Activated CD8-positive, alpha-beta memory T cell treated with anti-CD3 and anti-CD28 coated beads, Interleukin-2, amount 50 U/mL, for 24 hours (primary cell): ENCODE results near the gene GUF1.

Experiments used
- DNase-seq: peaks from one replicate; pipeline ENCODE4 v3.0.0-alpha.2; 2020; ENCODE audit errors: extremely low read depth

The GUF1 gene

GRCh38 chr4:44678094-44679041, at the start of gene GUF1:
GUF1 (plus strand) TSS chr4:44678420; CDS start chr4:44678623, 203 bp downstream.
- DNase-seq: peak; percentile 74

- no peak for DNase-seq
Observed at GRCh38 chr4:44629280-44629866, 48.8 kb upstream of the GUF1 start.

- DNase-seq: no peak
Observed at GRCh38 chr4:44632089-44632488, 46.1 kb upstream of the GUF1 start.

GRCh38 chr4:44632733-44633132, 45.5 kb upstream of the GUF1 start:
- no peak for DNase-seq

GRCh38 chr4:44638091-44638490, 40.1 kb upstream of the GUF1 start:
- DNase-seq: no peak

- DNase-seq: no peak
Observed at GRCh38 chr4:44646151-44646550, 32.1 kb upstream of the GUF1 start.

GRCh38 chr4:44651425-44651824, 26.8 kb upstream of the GUF1 start, which contains the start of gene YIPF7:
YIPF7 (minus strand) TSS chr4:44651625; CDS start chr4:44650100, 1,525 bp downstream.
- no peak for DNase-seq

- DNase-seq: no peak
Observed at GRCh38 chr4:44652002-44652401, 26.2 kb upstream of the GUF1 start.

GRCh38 chr4:44660396-44660795, 17.8 kb upstream of the GUF1 start:
- no peak for DNase-seq

GRCh38 chr4:44661940-44662622, 16.1 kb upstream of the GUF1 start:
- DNase-seq: no peak

GRCh38 chr4:44662623-44663005, 15.6 kb upstream of the GUF1 start:
- DNase-seq: no peak

- no peak for DNase-seq
Observed at GRCh38 chr4:44663539-44664263, 14.5 kb upstream of the GUF1 start.

- no peak for DNase-seq
Observed at GRCh38 chr4:44668526-44668925, 9.7 kb upstream of the GUF1 start.

- no peak for DNase-seq
Observed at GRCh38 chr4:44670506-44671199, 7.6 kb upstream of the GUF1 start.

GRCh38 chr4:44671636-44672035, 6.6 kb upstream of the GUF1 start:
- no peak for DNase-seq

- DNase-seq: no peak
Observed at GRCh38 chr4:44674471-44674870, 3.7 kb upstream of the GUF1 start.

GRCh38 chr4:44675366-44675765, 2.9 kb upstream of the GUF1 start:
- DNase-seq: no peak

- no peak for DNase-seq
Observed at GRCh38 chr4:44679060-44679459, 840 bp downstream of the GUF1 start.

GRCh38 chr4:44684648-44685047, 6.4 kb downstream of the GUF1 start:
- DNase-seq: no peak

- DNase-seq: no peak
Observed at GRCh38 chr4:44700427-44700826, 22.2 kb downstream of the GUF1 start.

GRCh38 chr4:44701037-44701436, 22.8 kb downstream of the GUF1 start:
- DNase-seq: no peak
